Measurements from ENCODE around the gene LMTK2.

LMTK2 gene

DNA sequence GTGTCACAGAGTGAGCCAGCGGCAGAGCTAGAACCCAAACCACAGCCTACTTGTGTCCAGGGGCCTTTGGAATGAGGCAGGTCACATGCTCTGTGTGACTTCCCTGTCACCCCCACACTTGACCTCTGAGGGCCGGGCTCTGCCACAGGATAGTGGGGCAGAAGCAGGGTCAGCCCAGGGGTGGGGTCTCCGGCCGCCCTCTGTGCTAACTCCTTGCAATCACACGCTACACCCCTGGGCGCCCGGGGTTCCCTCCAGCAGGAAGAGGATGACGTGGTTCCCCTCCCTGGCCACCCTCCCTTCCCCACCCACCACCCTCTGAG is 125.6 kb downstream of the LMTK2 start:
- TF ChIP-seq FOXP2 (optimal IDR thresholded peaks at IDR 0.05; ENCODE audit: borderline replicate concordance, extremely low read depth, extremely low read length, insufficient read depth): no peak
- TF ChIP-seq TAF1 (IDR thresholded peaks at IDR 0.05; ENCODE audit: borderline replicate concordance, insufficient read depth, low read length): no peak
- TF ChIP-seq SIN3A (IDR thresholded peaks at IDR 0.05; ENCODE audit: borderline replicate concordance, insufficient read depth, low read length): no peak
- TF ChIP-seq POLR2AphosphoS5 (IDR thresholded peaks at IDR 0.05; ENCODE audit: low read depth, low read length): no peak
- TF ChIP-seq, protein P1, sequence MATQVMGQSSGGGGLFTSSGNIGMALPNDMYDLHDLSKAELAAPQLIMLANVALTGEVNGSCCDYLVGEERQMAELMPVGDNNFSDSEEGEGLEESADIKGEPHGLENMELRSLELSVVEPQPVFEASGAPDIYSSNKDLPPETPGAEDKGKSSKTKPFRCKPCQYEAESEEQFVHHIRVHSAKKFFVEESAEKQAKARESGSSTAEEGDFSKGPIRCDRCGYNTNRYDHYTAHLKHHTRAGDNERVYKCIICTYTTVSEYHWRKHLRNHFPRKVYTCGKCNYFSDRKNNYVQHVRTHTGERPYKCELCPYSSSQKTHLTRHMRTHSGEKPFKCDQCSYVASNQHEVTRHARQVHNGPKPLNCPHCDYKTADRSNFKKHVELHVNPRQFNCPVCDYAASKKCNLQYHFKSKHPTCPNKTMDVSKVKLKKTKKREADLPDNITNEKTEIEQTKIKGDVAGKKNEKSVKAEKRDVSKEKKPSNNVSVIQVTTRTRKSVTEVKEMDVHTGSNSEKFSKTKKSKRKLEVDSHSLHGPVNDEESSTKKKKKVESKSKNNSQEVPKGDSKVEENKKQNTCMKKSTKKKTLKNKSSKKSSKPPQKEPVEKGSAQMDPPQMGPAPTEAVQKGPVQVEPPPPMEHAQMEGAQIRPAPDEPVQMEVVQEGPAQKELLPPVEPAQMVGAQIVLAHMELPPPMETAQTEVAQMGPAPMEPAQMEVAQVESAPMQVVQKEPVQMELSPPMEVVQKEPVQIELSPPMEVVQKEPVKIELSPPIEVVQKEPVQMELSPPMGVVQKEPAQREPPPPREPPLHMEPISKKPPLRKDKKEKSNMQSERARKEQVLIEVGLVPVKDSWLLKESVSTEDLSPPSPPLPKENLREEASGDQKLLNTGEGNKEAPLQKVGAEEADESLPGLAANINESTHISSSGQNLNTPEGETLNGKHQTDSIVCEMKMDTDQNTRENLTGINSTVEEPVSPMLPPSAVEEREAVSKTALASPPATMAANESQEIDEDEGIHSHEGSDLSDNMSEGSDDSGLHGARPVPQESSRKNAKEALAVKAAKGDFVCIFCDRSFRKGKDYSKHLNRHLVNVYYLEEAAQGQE (IDR thresholded peaks at IDR 0.05; ENCODE audit: insufficient read depth in 1 of 2, low read depth in 2 of 2, low read length in 2 of 2): no peak

DNA sequence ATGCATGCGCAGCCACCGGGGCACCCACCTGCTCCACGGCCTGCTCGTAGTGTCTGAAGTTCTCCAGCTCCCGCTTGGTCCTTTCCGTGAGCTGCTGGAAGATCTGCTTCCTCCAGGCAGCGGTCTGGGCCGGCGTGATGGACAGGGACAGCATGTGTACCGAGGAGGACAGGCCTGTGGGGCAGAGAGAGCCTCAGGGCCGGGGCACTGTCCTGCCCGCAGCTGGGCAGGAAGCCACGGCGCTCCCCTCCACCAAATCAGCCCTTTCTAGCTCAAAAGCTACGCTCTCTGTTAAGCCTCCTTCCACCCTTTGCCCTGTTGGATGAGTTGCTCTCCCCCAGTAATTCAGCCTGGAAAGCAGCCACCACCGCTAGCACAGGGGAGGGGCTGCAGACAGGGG is 126.1 kb downstream of the LMTK2 start:
- TF ChIP-seq POLR2AphosphoS5 (IDR thresholded peaks at IDR 0.05; ENCODE audit: low read depth, low read length) (no peak), TAF1 (IDR thresholded peaks at IDR 0.05; ENCODE audit: borderline replicate concordance, insufficient read depth, low read length) (no peak), SIN3A (IDR thresholded peaks at IDR 0.05; ENCODE audit: borderline replicate concordance, insufficient read depth, low read length) (no peak), FOXP2 (optimal IDR thresholded peaks at IDR 0.05; ENCODE audit: borderline replicate concordance, extremely low read depth, extremely low read length, insufficient read depth) (no peak)
- TF ChIP-seq, protein P1 (IDR thresholded peaks at IDR 0.05; ENCODE audit: insufficient read depth in 1 of 2, low read depth in 2 of 2, low read length in 2 of 2): no peak

DNA sequence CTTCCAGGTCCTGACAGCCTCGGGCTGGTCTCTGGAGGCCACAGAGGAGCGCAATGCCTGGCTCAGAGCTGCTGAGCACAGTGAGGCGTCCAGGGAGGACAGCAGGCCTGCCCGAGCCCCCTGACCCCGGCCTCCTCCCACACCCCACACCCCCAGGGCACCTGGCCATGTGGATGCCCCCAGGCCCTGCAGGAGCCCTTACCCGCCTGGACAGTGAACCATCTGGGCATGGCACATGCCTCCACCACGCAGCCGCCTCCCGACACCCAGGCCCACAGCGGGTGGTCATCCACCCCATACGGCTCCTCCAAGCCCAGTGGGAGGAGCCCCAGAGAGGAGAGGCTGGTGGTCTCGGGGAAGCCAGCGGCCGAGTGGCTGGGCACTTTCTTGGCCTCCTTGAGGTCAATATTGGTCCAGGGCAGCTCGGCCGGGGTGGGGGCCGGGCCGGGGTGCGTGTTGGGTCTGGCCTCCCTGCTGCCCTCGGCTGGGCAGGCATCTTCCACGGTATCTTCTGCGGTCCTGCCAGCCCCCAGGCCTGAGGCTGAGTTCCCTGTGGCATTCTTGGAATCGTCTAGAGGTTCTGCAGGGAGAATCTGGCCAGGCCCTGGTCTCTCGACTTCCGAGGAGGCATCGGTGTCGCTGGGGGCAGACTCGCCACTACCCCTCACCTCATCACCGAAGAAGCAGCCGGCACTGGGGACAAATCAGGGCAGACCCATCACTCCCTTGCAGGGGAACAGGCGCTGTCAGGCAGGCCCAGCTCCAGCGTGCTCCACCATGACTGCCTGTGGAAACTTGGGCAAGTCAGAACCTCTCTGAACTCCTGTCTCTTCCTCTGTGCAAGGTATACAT is 126.8 kb downstream of the LMTK2 start:
- TF ChIP-seq SIN3A (IDR thresholded peaks at IDR 0.05; ENCODE audit: borderline replicate concordance, insufficient read depth, low read length) (no peak), FOXP2 (optimal IDR thresholded peaks at IDR 0.05; ENCODE audit: borderline replicate concordance, extremely low read depth, extremely low read length, insufficient read depth) (no peak), TAF1 (IDR thresholded peaks at IDR 0.05; ENCODE audit: borderline replicate concordance, insufficient read depth, low read length) (no peak), POLR2AphosphoS5 (IDR thresholded peaks at IDR 0.05; ENCODE audit: low read depth, low read length) (no peak)
- TF ChIP-seq, protein P1 (IDR thresholded peaks at IDR 0.05; ENCODE audit: insufficient read depth in 1 of 2, low read depth in 2 of 2, low read length in 2 of 2): no peak

DNA sequence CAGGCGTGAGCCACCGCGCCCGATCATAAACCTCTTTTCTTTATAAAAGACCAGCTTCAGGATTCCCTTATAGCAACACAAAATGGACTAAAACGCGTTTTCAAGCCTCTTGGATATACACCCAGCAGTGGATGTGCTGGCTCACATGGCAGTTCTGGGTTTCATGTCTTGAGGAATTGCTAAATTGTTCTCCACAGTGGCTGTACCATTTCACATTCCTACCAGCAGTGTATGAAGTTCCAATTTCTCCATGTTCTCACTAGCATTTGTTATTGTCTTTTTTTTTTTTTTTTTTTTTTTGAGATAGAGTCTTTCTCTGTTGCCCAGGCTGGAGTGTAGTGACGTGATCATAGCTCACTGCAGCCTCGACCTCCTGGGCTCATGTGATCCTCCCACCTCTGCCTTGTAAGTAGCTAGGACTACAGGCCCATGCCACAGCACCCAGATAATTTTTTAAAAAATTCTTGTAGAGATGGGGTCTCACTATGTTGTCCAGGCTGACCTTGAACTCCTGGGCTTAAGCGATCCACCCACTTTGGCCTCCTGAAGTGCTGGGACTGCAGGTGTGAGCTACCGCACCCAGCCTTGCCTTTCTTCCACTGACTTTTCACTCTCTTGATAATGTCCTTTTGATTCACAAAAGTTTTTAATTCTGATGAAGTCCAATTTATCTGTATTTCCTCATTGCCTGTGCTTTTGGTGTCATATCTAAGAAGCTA is 127.9 kb downstream of the LMTK2 start:
- no peak for TF ChIP-seq POLR2AphosphoS5 (IDR thresholded peaks at IDR 0.05; ENCODE audit: low read depth, low read length)
- no peak for TF ChIP-seq FOXP2 (optimal IDR thresholded peaks at IDR 0.05; ENCODE audit: borderline replicate concordance, extremely low read depth, extremely low read length, insufficient read depth)
- no peak for TF ChIP-seq SIN3A (IDR thresholded peaks at IDR 0.05; ENCODE audit: borderline replicate concordance, insufficient read depth, low read length)
- TF ChIP-seq, protein P1 (IDR thresholded peaks at IDR 0.05; ENCODE audit: insufficient read depth in 1 of 2, low read depth in 2 of 2, low read length in 2 of 2): no peak
- TF ChIP-seq TAF1 (IDR thresholded peaks at IDR 0.05; ENCODE audit: borderline replicate concordance, insufficient read depth, low read length): no peak
